ENCODE data around the gene DERA. TPM values are rescaled to one million over a fixed set of nuclear protein-coding genes. Genes with fewer than 3 reads are reported as not detected.

The DERA gene
- polyA plus RNA-seq, 1 donor (not counting 4 experiments of a cell fraction or from before 2014, with no cell fraction given) = 34.2 TPM

- Histone ChIP-seq H3K79me2 (ENCODE audit: control insufficient read depth, insufficient read depth, low read length) (no peaks in the 10 kb centered on the region), H3K9me3 (ENCODE audit: control insufficient read depth, low read depth, low read length) (peaks cover 3% of the 10 kb centered on the region), H3K4me3 (ENCODE audit: control insufficient read depth in 2 of 3, extremely low read depth in 1 of 3, insufficient read depth in 2 of 3, low read depth in 1 of 3, low read length in 3 of 3) (no peak overlapping the region), H3K27ac (ENCODE audit: control insufficient read depth, insufficient read depth, low read length) (no peak overlapping the region), H3K9ac (ENCODE audit: control insufficient read depth, extremely low read depth, insufficient read depth, low read length) (no peak overlapping the region), H3K36me3 (ENCODE audit: control insufficient read depth in 2 of 2, extremely low read depth in 1 of 2, insufficient read depth in 2 of 2, low read length in 2 of 2) (peaks cover 0 to 2% of the 10 kb centered on the region in 2 experiments), H2AFZ (ENCODE audit: control insufficient read depth, low read length) (no peak overlapping the region), H3K4me2 (ENCODE audit: control insufficient read depth, extremely low read depth, insufficient read depth, low read depth, low read length) (no peak overlapping the region), H3K9me1 (ENCODE audit: control insufficient read depth, extremely low read depth, insufficient read depth, low read length) (no peaks in the 10 kb centered on the region), H3K4me1 (ENCODE audit: control insufficient read depth, extremely low read depth, insufficient read depth, low read length) (no peaks in the 10 kb centered on the region), H3K27me3 (ENCODE audit: control insufficient read depth, extremely low read depth, insufficient read depth, low read length) (no peaks in the 10 kb centered on the region), H4K20me1 (ENCODE audit: control insufficient read depth, extremely low read depth, insufficient read depth, low read length) (no peaks in the 10 kb centered on the region)
- FAIRE-seq (no peak), DNase-seq (ENCODE audit: low read depth, low spot score) (no peak)
- dilution Hi-C loops (cut with MboI; ENCODE audit: extremely low pct_ligation_motif_present, low sequenced_read_pairs) = no loop called here
- no peak for TF ChIP-seq EZH2 (IDR thresholded peaks at IDR 0.05; ENCODE audit: low read length)
- no peak for TF ChIP-seq CTCF (optimal IDR thresholded peaks at IDR 0.05 in 1 of 3, IDR thresholded peaks at IDR 0.05 in 1 of 3, conservative IDR thresholded peaks at IDR 0.05 in 1 of 3; ENCODE audit: extremely low read depth in 1 of 3, insufficient read depth in 2 of 3, low read length in 3 of 3)
Measured at GRCh38 chr12:16019136-16019535, 108.0 kb downstream of the DERA start.

GRCh38 chr12:16020031-16020430, 108.9 kb downstream of the DERA start:
- Histone ChIP-seq H4K20me1 (ENCODE audit: control insufficient read depth, extremely low read depth, insufficient read depth, low read length) (no peaks in the 10 kb centered on the region), H3K4me1 (ENCODE audit: control insufficient read depth, extremely low read depth, insufficient read depth, low read length) (no peaks in the 10 kb centered on the region), H3K79me2 (ENCODE audit: control insufficient read depth, insufficient read depth, low read length) (no peaks in the 10 kb centered on the region), H3K4me2 (ENCODE audit: control insufficient read depth, extremely low read depth, insufficient read depth, low read depth, low read length) (no peak overlapping the region), H3K9ac (ENCODE audit: control insufficient read depth, extremely low read depth, insufficient read depth, low read length) (no peak overlapping the region), H2AFZ (ENCODE audit: control insufficient read depth, low read length) (no peak overlapping the region), H3K9me1 (ENCODE audit: control insufficient read depth, extremely low read depth, insufficient read depth, low read length) (no peaks in the 10 kb centered on the region), H3K4me3 (ENCODE audit: control insufficient read depth in 2 of 3, extremely low read depth in 1 of 3, insufficient read depth in 2 of 3, low read depth in 1 of 3, low read length in 3 of 3) (no peak overlapping the region), H3K9me3 (ENCODE audit: control insufficient read depth, low read depth, low read length) (no peaks in the 10 kb centered on the region), H3K27me3 (ENCODE audit: control insufficient read depth, extremely low read depth, insufficient read depth, low read length) (no peaks in the 10 kb centered on the region), H3K27ac (ENCODE audit: control insufficient read depth, insufficient read depth, low read length) (no peak overlapping the region), H3K36me3 (ENCODE audit: control insufficient read depth in 2 of 2, extremely low read depth in 1 of 2, insufficient read depth in 2 of 2, low read length in 2 of 2) (peaks cover 0 to 2% of the 10 kb centered on the region in 2 experiments)
- FAIRE-seq (no peak), DNase-seq (ENCODE audit: low read depth, low spot score) (no peak)
- TF ChIP-seq EZH2 (IDR thresholded peaks at IDR 0.05; ENCODE audit: low read length) (no peak), CTCF (optimal IDR thresholded peaks at IDR 0.05 in 1 of 3, IDR thresholded peaks at IDR 0.05 in 1 of 3, conservative IDR thresholded peaks at IDR 0.05 in 1 of 3; ENCODE audit: extremely low read depth in 1 of 3, insufficient read depth in 2 of 3, low read length in 3 of 3) (no peak)
- dilution Hi-C loops (cut with MboI; ENCODE audit: extremely low pct_ligation_motif_present, low sequenced_read_pairs) = no loop called here

Data from keratinocyte (primary cell).